NCI-H2107 treated with DMSO at 0.1 percent for 48 hours (cell line): Measurements from ENCODE around the gene PFKP.
A peak's percentile ranks its signal among the peaks of the same experiment; 100 is the strongest.
"Not testable (repeated sequence)": the region's sequence is repeated elsewhere in the genome, so short reads cannot be mapped to it uniquely, and the experiment has no call there.

ENCODE experiments used
- DNase-seq: peaks from one replicate; lab custom pipeline; 2025; ENCODE audit not compliant: unreplicated experiment; lab: John Stamatoyannopoulos, UW

The PFKP gene

DNA sequence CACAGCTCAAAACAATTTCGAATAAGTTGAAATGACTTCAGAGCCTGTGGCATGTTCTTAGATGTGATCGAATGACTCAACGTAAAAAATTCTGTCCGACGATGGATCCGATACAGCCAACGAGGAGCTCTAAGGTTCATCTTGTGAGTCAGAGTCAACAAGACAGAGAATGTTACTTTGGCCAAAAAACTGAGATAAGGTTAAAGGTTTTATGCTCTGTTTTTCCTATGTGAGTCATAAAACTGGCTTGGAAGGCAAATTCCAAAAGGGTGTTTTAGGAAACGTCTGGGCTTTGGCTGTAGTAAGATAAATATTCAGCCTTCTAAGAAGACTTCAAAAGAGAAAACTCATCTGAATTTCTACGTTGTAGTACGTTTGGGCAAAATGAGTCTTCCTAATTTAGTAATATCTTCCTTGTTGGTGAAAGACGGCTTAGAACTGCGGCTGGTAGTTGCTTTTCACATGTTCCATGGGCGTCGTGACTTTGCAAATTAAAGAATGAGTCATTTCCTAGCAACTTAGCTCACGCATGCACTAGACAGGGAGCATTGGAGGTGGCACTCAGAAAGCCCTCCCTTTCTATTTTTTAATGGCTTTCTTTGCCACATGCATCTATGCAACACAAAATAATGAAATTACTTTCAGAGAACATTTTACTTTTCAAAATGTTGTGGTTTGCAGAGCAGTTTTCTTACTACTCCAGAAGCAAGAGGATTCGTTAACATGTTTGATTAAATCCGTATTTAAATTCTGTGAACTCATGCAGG, 28.2 kb downstream of the PFKP start:
- no peak for DNase-seq

DNA sequence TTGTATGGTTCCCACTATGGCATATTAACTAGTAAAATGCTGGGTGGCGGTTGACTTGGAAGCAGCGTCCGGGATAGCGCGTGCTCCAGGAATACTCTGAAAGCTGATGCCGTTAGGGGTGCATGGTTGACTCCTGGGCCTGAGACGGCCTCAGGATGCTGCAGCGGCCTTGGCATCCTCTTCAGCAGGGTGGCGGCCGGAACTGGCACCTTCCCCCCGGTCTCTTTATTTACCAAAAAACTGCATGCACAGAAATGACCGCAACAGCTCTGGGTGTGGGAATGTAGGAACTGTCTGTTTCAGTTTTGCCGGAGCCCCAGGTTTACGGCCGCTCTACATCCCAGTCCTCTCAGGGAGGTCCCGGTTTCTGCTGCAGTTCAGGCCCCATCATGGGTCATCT, 28.8 kb downstream of the PFKP start:
- DNase-seq: no peak

DNA sequence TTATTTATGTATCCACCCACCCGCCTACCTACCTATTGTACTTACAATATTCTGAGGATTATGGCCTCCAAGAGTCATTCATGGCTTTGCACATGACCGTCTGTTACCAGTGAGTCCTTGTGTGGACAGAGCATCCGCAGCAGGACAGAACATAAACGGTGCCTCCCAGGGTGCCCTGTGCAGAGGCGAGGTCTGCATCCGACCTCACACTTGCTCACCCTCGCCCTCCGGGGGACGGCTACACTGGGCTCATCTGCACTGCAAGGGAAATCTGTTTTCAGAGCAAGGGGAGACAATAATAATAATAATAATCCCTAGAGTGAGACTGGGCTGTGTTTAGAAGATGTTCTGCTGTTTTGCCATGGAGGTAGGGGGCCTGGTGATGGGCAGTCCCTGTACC, 29.8 kb downstream of the PFKP start:
- no peak for DNase-seq

DNA sequence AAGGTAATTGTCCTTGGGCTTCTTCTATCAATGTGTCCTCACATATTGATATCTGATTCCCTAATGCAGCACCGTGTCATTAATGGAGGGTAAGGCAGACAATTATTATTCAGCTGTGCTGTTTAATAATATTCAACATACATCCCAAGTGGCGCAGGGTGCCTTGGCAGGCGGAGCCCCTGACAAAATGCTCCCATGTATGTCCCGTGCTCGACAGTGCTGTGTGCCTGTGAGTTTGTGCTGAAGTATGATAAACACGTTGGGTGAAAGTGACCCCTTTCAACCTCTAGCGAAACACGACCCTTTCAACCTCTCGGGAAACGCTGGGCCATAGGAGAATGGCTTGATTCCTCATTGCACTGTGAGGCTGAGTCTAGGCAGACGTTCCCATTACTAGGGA, 31.3 kb downstream of the PFKP start:
- no peak for DNase-seq

DNA sequence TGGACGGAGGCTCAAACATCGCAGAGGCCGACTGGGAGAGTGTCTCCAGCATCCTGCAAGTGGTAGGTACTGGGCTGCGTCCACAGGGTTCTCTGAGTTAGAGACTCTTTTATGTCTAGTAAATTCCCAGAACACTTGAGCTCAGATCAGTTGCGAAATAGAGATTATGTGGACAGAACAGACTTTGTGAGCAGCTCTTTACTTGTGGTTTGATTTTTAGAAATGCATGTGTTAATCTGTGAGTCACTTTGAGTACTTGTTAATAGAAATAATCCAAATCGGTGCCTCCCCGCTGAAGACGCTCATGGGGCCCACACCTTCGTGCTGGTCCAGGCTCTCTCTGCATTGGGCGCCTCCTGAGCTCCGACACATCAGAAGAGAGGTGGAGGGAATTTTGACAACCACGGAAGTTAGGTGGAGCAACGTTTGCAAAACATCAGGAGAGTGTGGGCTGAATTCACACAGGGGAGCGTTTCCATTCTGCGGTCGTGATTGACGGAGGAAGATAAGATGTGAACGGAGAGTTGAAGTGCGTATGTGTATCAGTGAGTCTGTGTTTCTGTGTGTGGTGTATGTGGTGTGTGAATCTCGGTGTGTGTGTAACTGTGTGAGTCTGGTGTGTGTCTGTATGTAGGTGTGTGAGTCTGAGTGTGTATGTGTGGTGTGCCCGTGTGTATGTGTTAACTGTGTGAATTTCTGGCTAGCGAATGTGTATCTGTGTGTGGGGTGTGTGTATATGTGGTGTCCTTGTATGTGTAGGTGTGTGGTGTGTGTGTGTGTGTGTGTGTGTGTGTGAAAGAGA, 32.1 kb downstream of the PFKP start:
- DNase-seq: no peak

DNA sequence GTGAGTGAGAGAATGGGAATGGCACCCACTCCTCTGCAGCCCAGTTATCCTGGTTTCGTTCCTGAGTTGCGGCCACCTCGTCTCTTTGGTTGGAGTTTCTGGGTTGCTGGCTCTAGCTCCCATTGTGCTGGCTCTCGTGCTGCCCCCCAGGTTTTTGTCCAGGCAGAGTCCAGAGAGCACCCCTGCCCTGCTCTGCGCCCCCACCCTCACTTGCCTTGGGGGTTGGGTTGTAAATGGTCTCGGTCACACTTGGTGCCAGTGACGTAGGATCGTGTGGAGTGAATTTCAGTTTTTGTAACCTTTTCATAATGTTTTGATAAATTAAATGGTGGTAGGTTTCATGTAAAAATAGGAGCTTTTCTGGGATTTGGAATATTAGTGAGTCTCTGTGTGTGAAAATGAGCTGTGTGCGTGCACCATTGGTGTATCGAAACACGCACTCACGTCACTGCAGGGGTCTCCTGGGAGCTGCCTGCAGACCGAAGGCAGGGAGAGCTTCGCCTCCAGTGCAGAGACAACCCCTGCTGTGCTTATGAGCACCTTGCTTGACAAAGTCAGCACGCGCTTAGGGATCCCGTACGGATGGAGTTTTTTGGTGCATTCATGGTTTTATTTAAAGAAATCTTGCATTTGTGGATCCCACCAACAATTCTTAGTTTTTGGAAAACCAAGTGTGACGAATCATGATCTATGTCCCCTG, 32.9 kb downstream of the PFKP start:
- DNase-seq: no peak

DNA sequence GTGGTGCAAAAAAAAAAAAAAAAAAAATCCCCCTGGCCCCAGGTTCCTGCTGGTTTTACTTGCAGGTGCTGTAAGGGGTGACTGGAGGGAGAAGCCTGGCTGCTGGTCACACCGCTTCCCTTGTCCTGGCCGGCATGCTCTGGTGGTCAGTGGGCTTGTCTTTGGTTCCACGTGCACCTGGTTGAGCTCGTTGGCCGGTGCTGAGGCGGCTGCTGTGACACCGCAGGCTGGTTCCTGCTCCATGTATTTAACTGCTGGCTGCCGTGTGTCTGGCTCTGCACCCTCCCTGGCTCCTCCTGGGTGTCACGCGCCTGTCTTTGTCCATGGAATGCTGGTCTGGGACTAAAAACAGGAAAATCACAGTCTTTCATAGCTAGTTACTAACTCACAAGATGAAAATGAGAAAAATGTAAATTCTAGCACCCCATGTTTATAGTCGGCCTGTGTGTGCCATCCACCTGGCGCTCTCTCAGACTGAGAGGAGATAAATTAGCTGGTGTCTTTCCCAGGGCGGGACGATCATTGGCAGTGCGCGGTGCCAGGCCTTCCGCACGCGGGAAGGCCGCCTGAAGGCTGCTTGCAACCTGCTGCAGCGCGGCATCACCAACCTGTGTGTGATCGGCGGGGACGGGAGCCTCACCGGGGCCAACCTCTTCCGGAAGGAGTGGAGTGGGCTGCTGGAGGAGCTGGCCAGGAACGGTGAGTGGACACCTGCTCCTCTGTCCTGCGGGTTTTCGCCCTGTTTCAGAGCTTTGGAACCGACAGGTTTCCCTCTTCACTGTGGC, 33.7 kb downstream of the PFKP start:
- DNase-seq: no peak

DNA sequence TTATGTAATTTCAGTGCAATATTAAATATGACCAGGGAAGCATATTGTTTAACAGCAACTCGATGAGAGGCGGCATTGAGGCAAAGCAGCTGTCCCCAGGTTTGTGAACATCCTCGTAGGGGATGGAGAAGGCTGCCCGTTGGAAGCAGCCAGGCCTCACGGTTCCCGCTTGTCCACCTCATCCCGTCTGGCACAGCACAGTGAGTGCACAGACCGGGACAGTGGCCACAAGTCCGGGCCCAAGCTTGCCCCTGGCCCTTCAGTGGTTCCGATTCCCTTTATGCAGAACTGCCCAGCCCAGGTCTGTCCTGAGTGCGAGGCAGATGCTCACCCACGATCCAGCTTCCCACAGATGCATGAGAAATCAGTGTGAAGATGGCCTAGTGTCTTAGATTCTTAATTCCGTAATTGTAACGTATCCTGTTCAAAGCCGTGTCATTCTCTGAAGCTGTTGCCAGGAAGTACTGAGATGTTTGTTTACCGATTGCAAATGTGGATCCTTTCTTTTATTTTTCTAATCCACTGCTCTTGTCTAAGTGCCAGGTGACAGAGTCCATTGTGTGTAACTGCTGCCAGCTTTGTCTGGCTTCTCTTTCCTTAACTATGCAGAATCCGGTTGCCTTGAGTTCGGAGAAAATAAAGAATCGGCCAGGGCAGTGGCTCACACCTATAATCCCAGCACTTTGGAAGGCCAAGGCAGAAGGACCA, 35.5 kb downstream of the PFKP start:
- peak; percentile 55 for DNase-seq

DNA sequence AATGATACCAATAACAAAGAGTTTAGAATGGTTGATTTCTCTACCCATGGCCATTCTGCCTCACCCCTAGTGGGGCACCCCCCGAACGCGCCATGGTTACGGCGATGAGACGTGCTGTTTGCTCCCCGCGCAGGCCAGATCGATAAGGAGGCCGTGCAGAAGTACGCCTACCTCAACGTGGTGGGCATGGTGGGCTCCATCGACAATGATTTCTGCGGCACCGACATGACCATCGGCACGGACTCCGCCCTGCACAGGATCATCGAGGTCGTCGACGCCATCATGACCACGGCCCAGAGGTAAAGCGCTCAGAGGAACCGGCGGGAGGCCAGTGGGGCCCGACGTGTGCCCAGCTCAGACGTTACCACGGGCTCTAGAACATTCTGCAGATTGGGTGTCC, 36.3 kb downstream of the PFKP start:
- no peak for DNase-seq

DNA sequence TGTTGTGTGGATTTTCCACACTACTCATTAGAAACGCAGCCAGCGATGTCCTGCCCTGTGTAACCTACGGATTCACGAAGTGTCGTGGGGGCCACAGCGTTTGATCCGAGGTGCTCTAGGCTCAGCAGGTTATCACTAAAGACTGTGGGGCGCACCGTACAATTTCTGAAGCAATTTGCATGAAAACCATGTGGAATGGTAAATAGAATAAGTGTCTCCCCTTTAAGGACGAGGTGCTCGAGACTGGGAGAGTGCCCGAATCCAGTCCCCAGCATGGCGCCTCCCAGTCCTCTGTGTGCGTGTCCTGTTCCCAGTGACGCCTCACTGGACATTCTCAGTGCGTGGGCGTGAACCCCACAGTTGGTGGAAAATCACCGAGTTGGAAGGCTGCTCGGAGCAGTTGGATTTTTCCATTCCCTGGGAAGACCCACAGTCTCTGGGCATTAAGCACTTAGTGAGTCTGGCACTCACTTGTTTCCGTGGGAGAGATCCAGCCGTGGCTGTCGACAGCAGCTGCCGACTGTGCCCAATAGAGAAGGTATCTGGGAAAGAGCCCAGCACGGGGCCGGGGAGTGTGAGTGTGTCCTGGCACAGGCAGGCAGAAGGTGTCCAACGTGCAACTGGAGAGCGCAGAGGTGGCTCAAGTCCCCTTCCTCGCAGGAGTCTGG, 37.0 kb downstream of the PFKP start:
- DNase-seq: no peak

DNA sequence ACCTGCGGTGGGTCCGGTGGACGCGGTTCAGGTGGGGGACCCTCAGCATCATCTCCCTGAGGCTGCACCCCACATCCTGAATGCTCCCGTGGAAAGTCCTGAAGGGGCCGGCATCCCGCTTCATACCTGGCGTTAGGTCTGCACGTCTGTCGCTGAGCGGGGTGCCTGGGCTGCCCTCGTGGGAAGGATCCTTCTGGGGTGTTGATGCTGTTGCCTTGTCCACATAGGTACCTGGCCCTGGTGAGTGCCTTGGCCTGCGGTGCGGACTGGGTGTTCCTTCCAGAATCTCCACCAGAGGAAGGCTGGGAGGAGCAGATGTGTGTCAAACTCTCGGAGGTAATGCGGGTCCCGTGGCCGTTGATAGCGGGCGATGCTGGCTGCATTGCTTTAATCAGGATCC, 37.8 kb downstream of the PFKP start:
- DNase-seq: no peak

DNA sequence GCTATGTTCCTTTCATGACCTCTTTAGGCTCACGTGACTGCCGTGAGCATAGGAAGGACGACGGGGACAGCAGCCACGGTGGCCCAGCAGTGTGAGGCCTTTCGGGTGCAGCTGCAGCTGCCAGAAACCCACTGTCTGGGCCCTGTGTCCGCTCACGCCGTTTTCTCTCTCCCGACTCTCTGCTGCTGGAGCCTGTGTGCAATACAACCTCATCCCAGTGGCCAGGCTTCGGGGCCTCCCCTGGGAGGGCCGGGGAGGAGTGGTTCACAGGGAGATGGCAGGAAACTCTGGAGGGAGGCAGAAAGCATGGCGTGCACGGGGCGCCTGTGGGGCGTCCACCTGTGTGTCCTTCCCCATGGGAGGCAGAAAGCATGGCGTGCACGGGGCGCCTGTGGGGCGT, 38.6 kb downstream of the PFKP start:
- DNase-seq: no peak

DNA sequence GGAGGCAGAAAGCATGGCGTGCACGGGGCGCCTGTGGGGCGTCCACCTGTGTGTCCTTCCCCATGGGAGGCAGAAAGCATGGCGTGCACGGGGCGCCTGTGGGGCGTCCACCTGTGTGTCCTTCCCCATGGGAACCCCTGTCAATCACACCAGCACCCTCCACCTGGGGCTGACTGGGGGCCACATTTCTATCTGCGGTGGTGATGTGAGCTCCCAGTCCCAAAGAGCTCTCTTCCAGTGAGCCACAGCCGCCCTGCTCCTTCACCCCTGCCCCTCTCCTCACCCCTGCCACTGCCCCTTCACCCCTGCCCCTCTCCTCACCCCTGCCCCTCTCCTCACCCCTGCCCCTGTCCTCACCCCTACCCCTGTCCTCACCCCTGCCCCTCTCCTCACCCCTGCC, 39.0 kb downstream of the PFKP start:
- not testable (repeated sequence) for DNase-seq

DNA sequence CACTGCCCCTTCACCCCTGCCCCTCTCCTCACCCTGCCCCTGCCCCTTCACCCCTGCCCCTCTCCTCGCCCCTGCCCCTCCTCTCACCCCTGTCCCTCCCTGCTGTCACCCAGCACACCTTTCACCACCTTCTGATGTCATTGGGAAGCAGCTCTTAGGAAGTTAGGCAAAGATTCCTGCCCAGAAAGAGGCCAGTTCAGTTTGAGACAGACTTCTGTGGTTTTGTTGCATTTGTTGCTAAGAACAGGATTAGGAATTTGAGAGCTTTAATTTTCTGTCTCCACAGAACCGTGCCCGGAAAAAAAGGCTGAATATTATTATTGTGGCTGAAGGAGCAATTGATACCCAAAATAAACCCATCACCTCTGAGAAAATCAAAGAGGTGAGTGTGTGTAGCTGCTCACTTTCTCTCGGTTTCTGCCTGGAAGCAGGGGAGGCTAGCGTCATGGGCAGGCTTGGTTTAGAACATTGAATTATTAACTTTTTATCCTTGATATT, 39.6 kb downstream of the PFKP start:
- DNase-seq: no peak

DNA sequence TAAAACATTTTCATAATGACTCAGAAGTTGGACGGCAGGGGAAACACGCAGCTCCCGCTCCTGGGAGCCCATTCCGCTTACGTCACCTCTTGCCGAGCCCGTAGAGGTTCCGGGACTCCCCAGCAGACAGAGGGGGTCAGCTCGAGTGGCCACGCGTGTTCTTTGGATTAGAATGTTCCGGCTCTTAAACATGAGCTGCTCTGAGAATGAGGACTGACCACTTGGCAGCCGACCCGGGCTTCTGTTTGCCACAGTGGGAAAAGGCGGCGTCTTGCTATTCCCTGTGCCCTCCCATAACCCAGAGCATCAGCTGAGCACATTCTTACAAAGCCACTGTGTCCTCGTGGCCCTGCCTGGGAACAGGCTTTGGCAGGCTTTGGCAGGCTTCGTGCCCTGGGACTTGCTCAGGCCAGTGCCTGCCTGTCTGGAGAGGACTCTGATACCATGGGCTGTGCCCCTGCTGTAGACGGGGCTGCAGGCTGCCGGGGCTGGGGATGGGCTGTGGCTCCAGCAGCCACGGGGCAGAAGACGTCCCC, 40.1 kb downstream of the PFKP start:
- no peak for DNase-seq

DNA sequence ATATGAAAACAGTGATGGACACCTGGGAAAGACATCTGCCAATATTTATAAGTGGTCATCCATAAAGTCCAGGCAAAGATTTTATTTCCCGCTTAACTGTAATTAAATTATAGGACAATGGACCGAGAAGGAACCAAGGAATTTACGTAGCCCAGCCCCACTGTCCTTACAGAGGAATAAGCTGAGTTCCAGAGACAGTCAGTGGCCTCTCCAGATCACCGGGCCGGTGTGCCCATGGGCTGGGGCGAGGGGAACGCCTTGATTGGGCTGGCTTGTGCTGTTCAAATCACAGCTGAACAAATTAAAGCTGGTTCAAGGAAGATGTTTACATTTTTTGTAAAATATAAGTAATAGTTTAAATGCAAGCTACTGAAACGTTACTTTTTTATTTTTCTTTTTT, 40.7 kb downstream of the PFKP start:
- DNase-seq: no peak

DNA sequence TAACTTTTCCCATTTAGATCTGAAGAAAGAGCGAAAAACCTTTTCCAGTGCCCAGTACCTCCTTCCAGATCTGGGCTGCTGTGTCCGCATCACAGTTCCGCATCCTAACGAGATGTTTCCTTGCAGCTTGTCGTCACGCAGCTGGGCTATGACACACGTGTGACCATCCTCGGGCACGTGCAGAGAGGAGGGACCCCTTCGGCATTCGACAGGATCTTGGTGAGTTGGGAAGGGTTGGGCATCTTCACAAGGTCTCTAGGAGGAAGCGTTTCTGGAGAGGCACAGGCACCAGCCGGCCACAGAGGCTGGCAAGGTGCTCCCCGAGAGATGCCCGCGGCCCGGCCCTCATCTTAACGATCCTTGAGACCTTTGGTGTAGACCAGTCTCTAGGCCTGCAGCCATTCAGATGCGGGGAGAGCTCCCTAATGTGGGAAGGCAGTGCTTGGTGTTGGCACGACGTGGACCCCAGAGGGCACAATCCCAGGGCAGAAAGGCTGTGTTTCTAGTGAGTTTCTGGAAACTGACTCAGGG, 41.3 kb downstream of the PFKP start:
- no peak for DNase-seq

DNA sequence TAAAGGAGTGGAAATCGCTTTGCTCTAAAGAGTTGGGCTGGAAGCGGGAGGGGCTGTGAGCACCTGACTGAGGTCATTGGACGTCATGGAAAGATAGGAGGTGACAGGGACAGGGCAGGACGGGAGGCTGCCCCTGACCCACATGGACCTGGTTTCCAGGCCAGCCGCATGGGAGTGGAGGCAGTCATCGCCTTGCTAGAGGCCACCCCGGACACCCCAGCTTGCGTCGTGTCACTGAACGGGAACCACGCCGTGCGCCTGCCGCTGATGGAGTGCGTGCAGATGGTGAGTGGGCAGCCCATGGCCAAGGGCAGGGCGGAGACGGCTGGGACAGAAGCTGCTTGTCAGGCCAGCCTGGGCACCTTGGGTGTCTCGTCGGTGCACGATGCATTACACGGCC, 41.8 kb downstream of the PFKP start:
- no peak for DNase-seq

DNA sequence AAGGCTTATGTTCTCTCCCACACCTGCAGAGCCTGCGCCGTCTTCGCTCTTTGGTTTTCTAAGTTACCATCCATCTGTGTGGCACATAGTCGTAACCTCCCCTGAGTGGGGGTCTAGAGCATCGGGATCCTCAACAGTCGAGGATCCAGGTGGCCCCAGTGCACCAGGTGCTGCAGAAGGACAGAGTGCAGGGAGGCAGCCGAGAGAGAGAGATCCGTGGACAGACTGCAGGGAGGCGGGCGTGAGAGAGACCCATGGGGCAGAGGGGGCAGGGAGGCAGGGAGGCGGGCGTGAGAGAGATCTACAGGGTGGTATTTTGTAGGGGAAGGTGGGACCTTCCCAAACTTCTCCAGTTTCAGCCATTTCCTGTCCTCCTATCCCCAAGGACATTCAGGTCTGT, 42.3 kb downstream of the PFKP start:
- no peak for DNase-seq
